Measurements from ENCODE around the gene RAG2. TPM values are rescaled to one million over a fixed set of nuclear protein-coding genes. Genes with fewer than 3 reads are reported as not detected.

Gene RAG2
- total and polyA plus RNA-seq, 2 experiments from 2014 or later, result not detected

- no peaks in the 10 kb centered on the region for H3K79me2 ChIP-seq (replicated peaks; ENCODE audit: insufficient read depth)
- no peaks in the 10 kb centered on the region for H3K36me3 ChIP-seq (ENCODE audit: insufficient read depth)
- no peak overlapping the region for H3K4me2 ChIP-seq
- no peaks in the 10 kb centered on the region for H3K9me3 Mint-ChIP-seq
- H3K27me3 Mint-ChIP-seq (ENCODE audit: insufficient read depth, low read depth, poor library complexity), result no peaks in the 10 kb centered on the region
- no peak overlapping the region for H2AFZ ChIP-seq
- H3K4me3 ChIP-seq, result no peak overlapping the region
- H4K20me1 ChIP-seq (replicated peaks; ENCODE audit: insufficient read depth), result 0 out of 2 replicates have a peak, but pooled peaks cover 2% of the 10 kb centered on the region
- no peaks in the 10 kb centered on the region for H3K36me3 Mint-ChIP-seq (ENCODE audit: low read depth)
- no peak overlapping the region for H3K27ac Mint-ChIP-seq
- no peaks in the 10 kb centered on the region for H3K4me1 Mint-ChIP-seq
- no peaks in the 10 kb centered on the region for H3K4me1 ChIP-seq (ENCODE audit: insufficient read depth)
- no peaks in the 10 kb centered on the region for H3K9me2 ChIP-seq (ENCODE audit: insufficient read depth)
- H3K27ac ChIP-seq (ENCODE audit: low read depth), result no peak overlapping the region
- ATAC-seq (no peak), DNase-seq (ENCODE audit: low spot score) (no peak)
- H3K27me3 ChIP-seq (ENCODE audit: insufficient read depth), result no peaks in the 10 kb centered on the region
- no peaks in the 10 kb centered on the region for H3F3A ChIP-seq (replicated peaks; ENCODE audit: low read depth)
- TF ChIP-seq STAT1 (IDR thresholded peaks at IDR 0.05; ENCODE audit: unreplicated experiment) (no peak), NANOG (IDR thresholded peaks at IDR 0.05; ENCODE audit: borderline replicate concordance) (no peak), POLR2AphosphoS5 (IDR thresholded peaks at IDR 0.05; ENCODE audit: low read depth) (no peak), ZNF331 (CRISPR knock-in tag; IDR thresholded peaks at IDR 0.05; ENCODE audit: low read depth) (no peak), CREB1 (CRISPR knock-in tag; IDR thresholded peaks at IDR 0.05; ENCODE audit: low read depth) (no peak), EZH2 (IDR thresholded peaks at IDR 0.05; ENCODE audit: low read depth, unreplicated experiment) (no peak), REST (IDR thresholded peaks at IDR 0.05; ENCODE audit: unreplicated experiment) (no peak), EZH2phosphoT487 (IDR thresholded peaks at IDR 0.05; ENCODE audit: unreplicated experiment) (no peak), ZNF114 (CRISPR knock-in tag; IDR thresholded peaks at IDR 0.05) (no peak), JUNB (IDR thresholded peaks at IDR 0.05; ENCODE audit: unreplicated experiment) (no peak), ZNF462 (CRISPR knock-in tag; IDR thresholded peaks at IDR 0.05) (no peak)
- TF ChIP-seq, protein P1, sequence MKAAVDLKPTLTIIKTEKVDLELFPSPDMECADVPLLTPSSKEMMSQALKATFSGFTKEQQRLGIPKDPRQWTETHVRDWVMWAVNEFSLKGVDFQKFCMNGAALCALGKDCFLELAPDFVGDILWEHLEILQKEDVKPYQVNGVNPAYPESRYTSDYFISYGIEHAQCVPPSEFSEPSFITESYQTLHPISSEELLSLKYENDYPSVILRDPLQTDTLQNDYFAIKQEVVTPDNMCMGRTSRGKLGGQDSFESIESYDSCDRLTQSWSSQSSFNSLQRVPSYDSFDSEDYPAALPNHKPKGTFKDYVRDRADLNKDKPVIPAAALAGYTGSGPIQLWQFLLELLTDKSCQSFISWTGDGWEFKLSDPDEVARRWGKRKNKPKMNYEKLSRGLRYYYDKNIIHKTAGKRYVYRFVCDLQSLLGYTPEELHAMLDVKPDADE (IDR thresholded peaks at IDR 0.05), result no peak
- TF ChIP-seq, protein P2, sequence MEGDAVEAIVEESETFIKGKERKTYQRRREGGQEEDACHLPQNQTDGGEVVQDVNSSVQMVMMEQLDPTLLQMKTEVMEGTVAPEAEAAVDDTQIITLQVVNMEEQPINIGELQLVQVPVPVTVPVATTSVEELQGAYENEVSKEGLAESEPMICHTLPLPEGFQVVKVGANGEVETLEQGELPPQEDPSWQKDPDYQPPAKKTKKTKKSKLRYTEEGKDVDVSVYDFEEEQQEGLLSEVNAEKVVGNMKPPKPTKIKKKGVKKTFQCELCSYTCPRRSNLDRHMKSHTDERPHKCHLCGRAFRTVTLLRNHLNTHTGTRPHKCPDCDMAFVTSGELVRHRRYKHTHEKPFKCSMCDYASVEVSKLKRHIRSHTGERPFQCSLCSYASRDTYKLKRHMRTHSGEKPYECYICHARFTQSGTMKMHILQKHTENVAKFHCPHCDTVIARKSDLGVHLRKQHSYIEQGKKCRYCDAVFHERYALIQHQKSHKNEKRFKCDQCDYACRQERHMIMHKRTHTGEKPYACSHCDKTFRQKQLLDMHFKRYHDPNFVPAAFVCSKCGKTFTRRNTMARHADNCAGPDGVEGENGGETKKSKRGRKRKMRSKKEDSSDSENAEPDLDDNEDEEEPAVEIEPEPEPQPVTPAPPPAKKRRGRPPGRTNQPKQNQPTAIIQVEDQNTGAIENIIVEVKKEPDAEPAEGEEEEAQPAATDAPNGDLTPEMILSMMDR (conservative IDR thresholded peaks at IDR 0.05; ENCODE audit: low read depth in 2 of 2), result no peak
- no peak overlapping the region for H3K4me3 Mint-ChIP-seq
Observed at GRCh38 chr11:36623494-36623893, 25.5 kb upstream of the RAG2 start.
